Mucosa of rectum (tissue), 2 donors: ENCODE results near the gene ZNF638.

Experiments used
- H3K27ac ChIP-seq, 2 donors: one replicate each; pipeline ENCODE4 v1.7.0; 2013; ENCODE audit warnings: inconsistent platforms in 2 of 2, low read depth in 2 of 2, low read length in 2 of 2
- H3K27me3 ChIP-seq, 2 donors: one replicate each; pipeline ENCODE4 v1.7.0; 2013; ENCODE audit warnings: low read length in 2 of 2; ENCODE audit not compliant: control insufficient read depth in 2 of 2, insufficient read depth in 2 of 2
- H3K36me3 ChIP-seq, 2 donors: one replicate each; pipeline ENCODE4 v1.7.0; 2013; ENCODE audit warnings: low read length in 2 of 2; ENCODE audit not compliant: control insufficient read depth in 2 of 2, insufficient read depth in 2 of 2
- H3K4me1 ChIP-seq, 2 donors: one replicate each; pipeline ENCODE4 v1.7.0; 2013; ENCODE audit warnings: low read length in 2 of 2, mild to moderate bottlenecking in 1 of 2; ENCODE audit not compliant: control insufficient read depth in 2 of 2, insufficient read depth in 2 of 2
- H3K4me3 ChIP-seq, 2 donors: one replicate each; pipeline ENCODE4 v1.7.0; 2013; ENCODE audit warnings: low read length in 2 of 2
- H3K9ac ChIP-seq, 2 donors: one replicate each; pipeline ENCODE4 v1.7.0; 2013; ENCODE audit warnings: low read length in 2 of 2, low read depth in 1 of 2, mild to moderate bottlenecking in 1 of 2
- H3K9me3 ChIP-seq, 2 donors: one replicate each; pipeline ENCODE4 v1.7.0; 2013; ENCODE audit warnings: low read length in 2 of 2; ENCODE audit not compliant: control insufficient read depth in 2 of 2
- donor health status: healthy.
- donor health status: Normal muscosa, but diverticular disease.

Gene ZNF638

GRCh38 chr2:71465961-71466300, 134.3 kb downstream of the ZNF638 start:
- no peak overlapping the region for H3K27ac ChIP-seq
- H3K27me3 ChIP-seq: peaks cover 21 to 26% of the 10 kb centered on the region in 2 donors
- no peaks in the 10 kb centered on the region for H3K36me3 ChIP-seq
- H3K4me1 ChIP-seq: peaks cover 3 to 5% of the 10 kb centered on the region in 2 donors
- H3K9me3 ChIP-seq: no peaks in the 10 kb centered on the region
- H3K9ac ChIP-seq: no peak overlapping the region
- peak overlapping the region; percentile 69 to 74 for H3K4me3 ChIP-seq

- no peaks in the 10 kb centered on the region for H3K9me3 ChIP-seq
- H3K36me3 ChIP-seq: no peaks in the 10 kb centered on the region
- H3K4me1 ChIP-seq: peaks cover 3 to 5% of the 10 kb centered on the region in 2 donors
- H3K27ac ChIP-seq: no peak overlapping the region
- H3K4me3 ChIP-seq: peak overlapping the region; percentile 69 to 74
- H3K9ac ChIP-seq: peak overlapping the region in 1 of 2 donors; percentile 38
- H3K27me3 ChIP-seq: peaks cover 21 to 26% of the 10 kb centered on the region in 2 donors
Observed at GRCh38 chr2:71466301-71467179, 135.0 kb downstream of the ZNF638 start.

GRCh38 chr2:71467180-71467815, 135.7 kb downstream of the ZNF638 start:
- Histone ChIP-seq H3K36me3 (no peaks in the 10 kb centered on the region), H3K27ac (no peak overlapping the region), H3K9ac (peak overlapping the region in 1 of 2 donors; percentile 38), H3K4me3 (peak overlapping the region; percentile 69 to 74), H3K27me3 (peaks cover 21 to 26% of the 10 kb centered on the region in 2 donors), H3K4me1 (peaks cover 3 to 5% of the 10 kb centered on the region in 2 donors), H3K9me3 (no peaks in the 10 kb centered on the region)

- no peak overlapping the region for H3K4me3 ChIP-seq
- no peaks in the 10 kb centered on the region for H3K9me3 ChIP-seq
- no peaks in the 10 kb centered on the region for H3K36me3 ChIP-seq
- H3K4me1 ChIP-seq: peaks cover 3 to 5% of the 10 kb centered on the region in 2 donors
- H3K27me3 ChIP-seq: peaks cover 21 to 26% of the 10 kb centered on the region in 2 donors
- no peak overlapping the region for H3K9ac ChIP-seq
- no peak overlapping the region for H3K27ac ChIP-seq
Observed at GRCh38 chr2:71468279-71469015, 136.9 kb downstream of the ZNF638 start.

- Histone ChIP-seq H3K4me3 (no peak overlapping the region), H3K27ac (no peak overlapping the region), H3K36me3 (no peaks in the 10 kb centered on the region), H3K4me1 (peaks cover 3 to 5% of the 10 kb centered on the region in 2 donors), H3K9me3 (no peaks in the 10 kb centered on the region), H3K9ac (no peak overlapping the region), H3K27me3 (peaks cover 18 to 24% of the 10 kb centered on the region in 2 donors)
Observed at GRCh38 chr2:71469403-71470398, 138.1 kb downstream of the ZNF638 start.

GRCh38 chr2:71471276-71471675, 139.7 kb downstream of the ZNF638 start:
- no peak overlapping the region for H3K4me3 ChIP-seq
- H3K27me3 ChIP-seq: peaks cover 10 to 14% of the 10 kb centered on the region in 2 donors
- no peaks in the 10 kb centered on the region for H3K9me3 ChIP-seq
- no peak overlapping the region for H3K27ac ChIP-seq
- no peak overlapping the region for H3K9ac ChIP-seq
- no peaks in the 10 kb centered on the region for H3K36me3 ChIP-seq
- H3K4me1 ChIP-seq: peaks cover 0 to 2% of the 10 kb centered on the region in 2 donors

- no peak overlapping the region for H3K4me3 ChIP-seq
- no peak overlapping the region for H3K27ac ChIP-seq
- peaks cover 8 to 10% of the 10 kb centered on the region in 2 donors for H3K27me3 ChIP-seq
- peaks cover 0 to 2% of the 10 kb centered on the region in 2 donors for H3K4me1 ChIP-seq
- no peaks in the 10 kb centered on the region for H3K9me3 ChIP-seq
- no peaks in the 10 kb centered on the region for H3K36me3 ChIP-seq
- H3K9ac ChIP-seq: no peak overlapping the region
Observed at GRCh38 chr2:71472019-71472418, 140.4 kb downstream of the ZNF638 start.

- H3K27me3 ChIP-seq: peaks cover 0 to 3% of the 10 kb centered on the region in 2 donors
- no peaks in the 10 kb centered on the region for H3K4me1 ChIP-seq
- no peak overlapping the region for H3K9ac ChIP-seq
- no peak overlapping the region for H3K4me3 ChIP-seq
- no peaks in the 10 kb centered on the region for H3K36me3 ChIP-seq
- no peak overlapping the region for H3K27ac ChIP-seq
- H3K9me3 ChIP-seq: no peaks in the 10 kb centered on the region
Observed at GRCh38 chr2:71473346-71474031, 141.9 kb downstream of the ZNF638 start.
